Activated CD8-positive, alpha-beta memory T cell treated with anti-CD3 and anti-CD28 coated beads, Interleukin-2, amount 50 U/mL, for 24 hours (primary cell): Measurements from ENCODE around the gene ADARB1.
"Not testable (repeated sequence)": the region's sequence is repeated elsewhere in the genome, so short reads cannot be mapped to it uniquely, and the experiment has no call there.

Experiments used
- DNase-seq: peaks from one replicate; pipeline ENCODE4 v3.0.0-alpha.2; 2020; ENCODE audit errors: extremely low read depth

ADARB1 gene

GRCh38 chr21:45135868-45136267 lies 61.5 kb downstream of the ADARB1 start:
- no peak for DNase-seq

DNA sequence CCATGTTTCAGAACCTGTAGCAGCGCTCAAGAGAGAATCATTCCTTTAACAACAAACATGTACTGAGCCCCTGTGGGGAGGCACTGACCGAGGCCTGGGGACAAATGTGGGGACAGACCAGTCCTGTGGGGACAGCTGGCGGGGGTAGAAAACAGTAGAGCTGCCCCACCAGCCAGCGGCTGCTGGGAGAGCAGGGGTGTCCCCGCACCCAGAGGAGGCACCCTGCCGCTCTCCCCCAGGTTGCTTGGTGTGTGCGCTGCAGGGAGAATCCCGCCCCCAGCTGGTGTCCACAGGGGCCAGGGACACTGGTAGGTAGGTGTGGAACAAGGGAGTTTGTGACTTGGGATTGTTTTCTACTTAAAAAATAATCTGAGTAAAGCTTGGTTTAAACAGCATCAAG lies 62.1 kb downstream of the ADARB1 start:
- DNase-seq, result no peak

- peak; percentile 33 for DNase-seq
These were observed 62.7 kb downstream of the ADARB1 start for GRCh38 chr21:45136927-45137611.

DNA sequence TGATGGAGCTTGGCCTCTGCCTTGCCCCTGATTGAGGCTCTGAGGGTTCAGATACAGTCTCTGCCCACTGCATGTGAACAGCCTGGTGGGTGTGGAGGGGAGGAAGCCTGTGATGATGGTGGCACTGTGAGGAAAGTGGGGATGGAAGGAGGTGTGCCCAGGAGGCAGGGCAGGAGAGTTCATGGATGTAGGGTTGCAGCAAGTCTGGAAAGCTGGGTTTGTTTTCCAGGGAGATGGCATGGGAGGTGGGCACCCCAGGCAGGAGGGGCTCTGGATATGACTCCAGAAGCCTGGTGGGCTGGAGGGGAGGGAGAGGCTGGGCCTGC lies 63.2 kb downstream of the ADARB1 start:
- no peak for DNase-seq

GRCh38 chr21:45138199-45139002 lies 64.0 kb downstream of the ADARB1 start:
- peak; percentile 46 for DNase-seq

DNA sequence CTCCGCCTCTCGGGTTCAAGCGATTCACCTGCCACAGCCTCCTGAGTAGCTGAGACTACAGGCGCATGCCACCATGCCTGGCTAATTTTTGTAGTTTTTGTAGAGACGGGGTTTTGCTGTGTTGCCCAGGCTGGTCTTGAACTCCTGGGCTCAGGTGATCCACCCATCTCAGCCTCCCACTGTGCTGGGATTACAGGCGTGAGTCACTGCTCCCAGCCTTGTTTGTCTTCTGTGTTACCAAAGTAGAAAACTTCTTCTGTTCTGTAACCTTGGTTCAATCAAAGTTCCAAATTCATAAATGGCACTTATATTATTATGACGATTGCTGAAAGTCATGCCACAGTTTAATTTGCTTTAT lies 64.6 kb downstream of the ADARB1 start:
- not testable (repeated sequence) for DNase-seq

GRCh38 chr21:45139473-45139872 lies 65.1 kb downstream of the ADARB1 start:
- DNase-seq, result no peak

GRCh38 chr21:45140346-45140940 lies 66.1 kb downstream of the ADARB1 start:
- DNase-seq, result no peak

- DNase-seq, result not testable (repeated sequence)
These were observed 66.6 kb downstream of the ADARB1 start for GRCh38 chr21:45140944-45141343.

GRCh38 chr21:45141507-45141906 lies 67.1 kb downstream of the ADARB1 start:
- DNase-seq, result no peak

GRCh38 chr21:45142469-45143308 lies 68.3 kb downstream of the ADARB1 start:
- no peak for DNase-seq

GRCh38 chr21:45143855-45144254 lies 69.5 kb downstream of the ADARB1 start:
- DNase-seq, result no peak

- DNase-seq, result no peak
These were observed 70.8 kb downstream of the ADARB1 start for GRCh38 chr21:45145146-45145545.

DNA sequence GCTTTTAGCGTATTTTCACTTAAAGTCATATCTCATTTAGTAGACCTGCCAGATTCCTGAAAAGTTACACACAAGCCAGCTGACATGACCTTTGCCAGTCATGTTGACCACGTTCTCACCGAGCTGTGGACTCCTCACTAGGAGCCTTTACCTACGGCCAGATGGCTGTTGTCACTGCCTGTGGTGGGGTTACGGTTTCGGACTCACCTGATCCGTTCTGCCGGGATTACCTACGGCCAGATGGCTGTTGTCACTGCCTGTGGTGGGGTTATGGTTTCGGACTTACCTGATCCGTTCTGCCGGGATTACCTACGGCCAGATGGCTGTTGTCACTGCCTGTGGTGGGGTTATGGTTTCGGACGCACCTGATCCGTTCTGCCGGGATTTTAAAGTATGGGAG lies 71.5 kb downstream of the ADARB1 start:
- DNase-seq, result not testable (repeated sequence)

- DNase-seq, result no peak
These were observed 71.9 kb downstream of the ADARB1 start for GRCh38 chr21:45146306-45146705.

DNA sequence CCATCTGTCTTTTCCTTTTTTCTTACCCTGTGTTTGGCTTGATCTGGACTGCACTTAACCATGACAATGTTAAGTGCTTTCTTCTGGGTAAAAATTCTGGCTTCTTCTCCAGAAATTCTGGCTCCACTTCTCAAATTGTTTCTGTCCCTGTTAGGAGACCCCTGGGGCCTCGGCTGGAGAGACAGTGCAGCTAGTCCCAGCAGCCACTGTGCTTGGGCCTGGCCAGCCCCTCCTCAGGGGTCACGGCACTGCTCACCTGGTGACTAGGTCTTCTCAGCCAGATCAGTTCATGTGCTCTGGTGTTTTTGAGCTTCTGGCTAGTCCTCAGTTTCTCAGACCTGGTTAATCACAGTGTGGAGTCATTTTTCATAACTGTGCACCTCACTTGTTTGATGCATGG lies 72.4 kb downstream of the ADARB1 start:
- no peak for DNase-seq

GRCh38 chr21:45147473-45148315 lies 73.3 kb downstream of the ADARB1 start:
- DNase-seq, result no peak

DNA sequence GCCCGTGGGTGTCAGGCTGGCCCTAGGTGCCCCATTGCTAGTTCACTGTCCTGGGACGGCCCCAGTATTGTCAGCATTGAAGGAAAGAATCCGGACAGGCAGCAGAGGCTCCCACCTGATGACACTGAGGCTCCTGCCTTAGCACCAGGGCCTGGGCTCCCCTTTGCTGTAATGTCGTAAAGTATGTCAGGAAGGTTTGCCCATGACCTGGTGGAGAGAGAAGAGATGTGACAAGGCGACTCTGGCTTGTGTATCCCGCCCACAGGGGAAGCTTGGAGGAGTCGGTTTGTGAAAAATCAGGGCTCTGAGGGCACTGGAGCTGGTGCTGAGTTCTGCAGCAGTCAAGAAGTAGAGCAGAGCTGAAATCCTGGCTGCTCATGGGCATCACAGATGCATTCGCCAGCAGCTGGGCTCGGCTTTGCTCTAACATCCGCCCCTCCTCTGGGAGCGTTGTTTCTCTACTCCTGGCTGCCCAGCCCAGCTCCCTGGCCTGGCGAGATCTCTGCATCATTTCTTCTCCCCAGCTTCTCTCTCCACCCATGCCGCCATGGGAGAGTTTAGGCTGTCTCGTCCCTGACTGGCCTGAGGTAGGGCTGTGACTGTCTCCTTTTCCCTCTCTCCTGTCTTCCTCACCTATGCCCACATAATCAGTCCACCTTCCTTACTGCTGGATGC lies 74.1 kb downstream of the ADARB1 start:
- no peak for DNase-seq

DNA sequence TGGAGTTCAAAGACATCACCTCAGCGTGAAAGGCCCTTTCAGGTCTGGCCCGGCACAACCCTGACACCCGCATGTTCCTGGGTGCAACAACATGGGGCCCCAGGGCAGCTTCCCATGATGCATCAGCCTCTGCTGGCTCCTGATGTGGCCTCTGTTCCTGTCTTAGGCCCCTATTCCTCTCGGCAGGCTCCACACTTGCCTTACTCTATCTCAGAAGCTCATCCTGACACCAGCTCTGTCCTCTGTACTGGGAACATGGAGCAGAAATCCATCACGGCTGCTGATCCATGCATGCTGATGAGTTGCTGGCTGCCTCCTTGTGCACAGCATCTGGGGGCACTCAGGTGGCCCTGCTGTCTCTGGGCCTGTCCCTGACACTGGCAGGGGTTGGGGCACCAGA lies 74.6 kb downstream of the ADARB1 start:
- DNase-seq, result no peak

DNA sequence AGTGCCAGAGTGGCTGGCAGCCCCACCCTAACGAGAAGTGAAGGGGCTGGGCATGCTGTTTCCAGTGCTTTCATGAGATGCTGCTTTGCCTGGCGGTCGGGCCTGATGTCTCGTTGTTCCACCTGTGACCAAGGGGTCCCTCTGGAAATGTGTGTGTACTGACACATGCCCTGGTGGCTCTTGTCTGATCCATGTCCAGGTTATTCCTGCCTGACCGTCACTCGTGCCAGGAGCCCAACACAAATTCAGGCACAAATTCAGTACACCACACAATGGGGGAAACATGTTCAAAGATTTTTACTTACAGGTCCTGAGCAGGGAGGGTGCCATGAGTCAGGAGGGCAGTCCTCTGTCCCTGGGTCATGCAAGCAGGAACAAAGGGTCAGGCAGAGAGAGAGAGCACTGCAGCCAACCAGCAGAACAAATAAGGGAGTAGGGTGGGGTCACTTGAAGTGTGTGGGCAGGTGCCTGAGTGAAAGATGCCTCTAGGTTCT lies 76.3 kb downstream of the ADARB1 start:
- DNase-seq, result no peak
